Ramos (cell line): ENCODE measurements around the gene ZNF80.
"Not testable (repeated sequence)": the region's sequence is repeated elsewhere in the genome, so short reads cannot be mapped to it uniquely, and the experiment has no call there.

Experiments used
- in situ Hi-C: fragments of 300-500 bp; cut with MboI; formaldehyde crosslinking; loops from one replicate; pipeline ENCODE4 v1.14.3; 2022; ENCODE audit warnings: low sequenced_read_pairs; ENCODE audit not compliant: unreplicated experiment

The ZNF80 gene

GRCh38 chr3:114237478-114237877 lies at the start of gene ZNF80:
TSS of gene ZNF80 (minus strand) at chr3:114237578. CDS start at chr3:114237074, 504 bp downstream.
- in situ Hi-C loops = not testable (repeated sequence)

GRCh38 chr3:114286266-114286665 lies 48.9 kb upstream of the ZNF80 start:
- in situ Hi-C loops = no loop called here

GRCh38 chr3:114285648-114286230 lies 48.4 kb upstream of the ZNF80 start:
- in situ Hi-C loops = no loop called here

GRCh38 chr3:114284644-114285043 lies 47.3 kb upstream of the ZNF80 start:
- in situ Hi-C loops = no loop called here

- in situ Hi-C loops = not testable (repeated sequence)
These were observed 39.5 kb upstream of the ZNF80 start for GRCh38 chr3:114276856-114277255.

GRCh38 chr3:114274929-114275328 lies 37.6 kb upstream of the ZNF80 start:
- in situ Hi-C loops = no loop called here

GRCh38 chr3:114272271-114272670 lies 34.9 kb upstream of the ZNF80 start:
- in situ Hi-C loops = no loop called here

- in situ Hi-C loops = no loop called here
These were observed 32.6 kb upstream of the ZNF80 start for GRCh38 chr3:114270019-114270418.

GRCh38 chr3:114260152-114260551 lies 22.8 kb upstream of the ZNF80 start:
- in situ Hi-C loops = no loop called here

GRCh38 chr3:114259566-114259965 lies 22.2 kb upstream of the ZNF80 start:
- in situ Hi-C loops = no loop called here

GRCh38 chr3:114253505-114253904 lies 16.1 kb upstream of the ZNF80 start:
- in situ Hi-C loops = no loop called here

- in situ Hi-C loops = no loop called here
These were observed 15.6 kb upstream of the ZNF80 start for GRCh38 chr3:114252954-114253353.

- in situ Hi-C loops = no loop called here
These were observed 5.6 kb upstream of the ZNF80 start for GRCh38 chr3:114242947-114243346.

GRCh38 chr3:114241262-114241661 lies 3.9 kb upstream of the ZNF80 start:
- in situ Hi-C loops = no loop called here

- in situ Hi-C loops = not testable (repeated sequence)
These were observed 888 bp upstream of the ZNF80 start for GRCh38 chr3:114238146-114238785.

GRCh38 chr3:114235431-114235830 lies 1.9 kb downstream of the ZNF80 start:
- in situ Hi-C loops = no loop called here

GRCh38 chr3:114234745-114235144 lies 2.6 kb downstream of the ZNF80 start:
- in situ Hi-C loops = no loop called here

GRCh38 chr3:114231616-114232015 lies 5.8 kb downstream of the ZNF80 start:
- in situ Hi-C loops = no loop called here

GRCh38 chr3:114227076-114227475 lies 10.3 kb downstream of the ZNF80 start:
- in situ Hi-C loops = no loop called here

GRCh38 chr3:114226313-114226712 lies 11.1 kb downstream of the ZNF80 start:
- in situ Hi-C loops = no loop called here

- in situ Hi-C loops = no loop called here
These were observed 14.2 kb downstream of the ZNF80 start for GRCh38 chr3:114223143-114223542.

- in situ Hi-C loops = no loop called here
These were observed 15.5 kb downstream of the ZNF80 start for GRCh38 chr3:114221881-114222264.
